Gastrocnemius medialis (tissue), 4 donors: Measurements from ENCODE around the gene COL24A1. TPM values are rescaled to one million over a fixed set of nuclear protein-coding genes. Genes with fewer than 3 reads are reported as not detected.
A peak's percentile ranks its signal among the peaks of the same experiment; 100 is the strongest.

Experiments used
- ATAC-seq, 2 donors: fragments of 150-250 bp; one replicate each; pipeline ENCODE4 v1.9.1; 2016
- DNase-seq, 2 donors: peaks; one replicate each; pipeline ENCODE4 v3.0.0-alpha.2; 2019
- H3K27ac ChIP-seq, 4 donors: fragments of 200-600 bp; sonication (generic); 1 replicate in 1 of 4; 2 replicates in 3 of 4; pipeline ENCODE4 v1.5.1; 2016 to 2018; ENCODE audit warnings: mild to moderate bottlenecking in 2 of 4, moderate library complexity in 1 of 4
- H3K27me3 ChIP-seq, 3 donors: fragments of 200-600 bp; sonication (generic) in 2 of 3; 1 replicate in 1 of 3; 2 replicates in 2 of 3; pipeline versions ENCODE4 v1.5.1 to v1.6.0; 2016 to 2019; ENCODE audit warnings: mild to moderate bottlenecking in 1 of 3, moderate library complexity in 1 of 3
- H3K36me3 ChIP-seq, 2 donors: fragments of 200-600 bp; sonication (generic) in 1 of 2; one replicate each; pipeline ENCODE4 v1.5.1; 2017 to 2018
- H3K4me1 ChIP-seq, 2 donors: fragments of 200-600 bp; sonication (generic) in 1 of 2; one replicate each; pipeline ENCODE4 v1.5.1; 2016 to 2017; ENCODE audit warnings: mild to moderate bottlenecking in 2 of 2
- H3K4me3 ChIP-seq, 4 donors: fragments of 200-600 bp; sonication (generic) in 3 of 4; 1 replicate in 1 of 4; 2 replicates in 3 of 4; pipeline ENCODE4 v1.5.1; 2016 to 2019; ENCODE audit warnings: mild to moderate bottlenecking in 2 of 4
- H3K9me3 ChIP-seq, 3 donors: fragments of 200-600 bp; sonication (generic) in 2 of 3; 1 replicate in 1 of 3; 2 replicates in 2 of 3; pipeline ENCODE4 v1.5.1; 2016 to 2019
- POLR2A ChIP-seq, 2 donors: fragments of 450-650 bp; IDR thresholded peaks; one replicate each; pipeline ENCODE4 v1.6.1; 2017; ENCODE audit warnings: antibody characterized with exemption in 2 of 2, mild to moderate bottlenecking in 2 of 2, moderate library complexity in 2 of 2
- in situ Hi-C, 4 donors: fragments of 200-750 bp; cut with MboI; loops; one replicate each; pipeline versions ENCODE4 v1.15.0 to v1.8.0; 2017; ENCODE audit warnings: low sequenced_read_pairs in 4 of 4
- intact Hi-C: fragments of 100-400 bp; cut with DNase I; formaldehyde crosslinking; loops from one replicate; pipeline ENCODE4 v1.15.1; 2023; ENCODE audit warnings: low total_unique reads
- total RNA-seq, 4 donors: library from RNA; depleted of rRNA; stranded (reverse); fragments of >200 nt; gene quantifications; one replicate each; pipeline versions ENCODE4 v1.1.0 to v1.2.3, GENCODE V29; 2016
- TF ChIP-seq, protein P1 (sequence below), 5 experiments: fragments of 450-650 bp in 3 of 5; fragments of 200-600 bp in 2 of 5; sonication (generic) in 2 of 5; IDR thresholded peaks in 4 of 5; conservative IDR thresholded peaks in 1 of 5; 1 replicate in 4 of 5; 2 replicates in 1 of 5; pipeline ENCODE4 v1.5.1; 2016 to 2019; ENCODE audit warnings: antibody characterized with exemption in 5 of 5, mild to moderate bottlenecking in 3 of 5, moderate library complexity in 3 of 5

The COL24A1 gene
- total RNA-seq, 4 donors from 2014 or later: 0.09 to 0.36 TPM; not detected in 2

DNA sequence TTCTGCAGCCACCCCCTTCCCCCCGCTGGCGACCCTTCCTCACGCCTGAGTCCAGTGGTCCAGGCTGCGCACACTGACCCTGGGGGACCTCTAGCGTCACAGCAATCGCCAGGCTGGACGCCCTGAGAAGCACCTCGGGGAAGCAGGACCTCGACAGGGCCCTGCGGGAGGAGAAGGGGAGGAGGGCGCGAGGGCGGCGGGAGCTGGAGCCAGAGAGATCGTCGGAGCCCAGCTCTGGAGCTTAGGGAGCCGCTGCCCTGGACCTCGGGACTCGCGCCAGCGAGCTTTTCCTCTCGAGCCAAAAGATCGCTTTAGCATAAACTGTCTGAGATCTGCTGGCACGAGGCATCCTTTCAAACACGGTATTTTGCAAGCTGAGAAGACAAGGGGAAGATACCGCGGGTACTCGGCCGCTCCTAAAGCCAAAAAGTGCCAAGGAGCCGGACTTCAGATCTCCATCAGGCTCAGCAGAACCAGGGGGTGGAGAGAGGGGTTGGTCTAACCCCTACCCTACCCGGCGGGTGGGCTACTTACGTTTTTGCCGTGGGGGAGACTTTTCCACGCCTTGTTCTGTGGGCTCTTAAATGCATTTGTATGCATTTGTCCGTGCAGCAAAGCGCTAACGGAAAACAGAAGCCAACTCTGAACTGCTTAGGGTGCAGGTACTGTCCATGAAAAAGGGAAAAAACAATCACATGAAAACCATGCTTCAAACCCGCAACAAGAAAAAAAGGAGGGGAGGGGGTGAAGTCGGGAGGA lies 586 bp downstream of the COL24A1 start:
- Histone ChIP-seq H3K4me3 (peak overlapping the region; percentile 49 to 74 (median 59)), H3K27ac (peak overlapping the region; percentile 30 to 63 (median 44)), H3K36me3 (no peaks in the 10 kb centered on the region), H3K27me3 (peaks cover 0 to 5% (median 0%) of the 10 kb centered on the region in 3 donors), H3K9me3 (no peaks in the 10 kb centered on the region), H3K4me1 (peaks cover 0 to 15% of the 10 kb centered on the region in 2 donors)
- ATAC-seq (peak; percentile 17 to 43), DNase-seq (peak in 1 of 2 donors; percentile 10)
- in situ Hi-C loops: no loop called here
- intact Hi-C loops: no loop called here
- TF ChIP-seq, protein P1, sequence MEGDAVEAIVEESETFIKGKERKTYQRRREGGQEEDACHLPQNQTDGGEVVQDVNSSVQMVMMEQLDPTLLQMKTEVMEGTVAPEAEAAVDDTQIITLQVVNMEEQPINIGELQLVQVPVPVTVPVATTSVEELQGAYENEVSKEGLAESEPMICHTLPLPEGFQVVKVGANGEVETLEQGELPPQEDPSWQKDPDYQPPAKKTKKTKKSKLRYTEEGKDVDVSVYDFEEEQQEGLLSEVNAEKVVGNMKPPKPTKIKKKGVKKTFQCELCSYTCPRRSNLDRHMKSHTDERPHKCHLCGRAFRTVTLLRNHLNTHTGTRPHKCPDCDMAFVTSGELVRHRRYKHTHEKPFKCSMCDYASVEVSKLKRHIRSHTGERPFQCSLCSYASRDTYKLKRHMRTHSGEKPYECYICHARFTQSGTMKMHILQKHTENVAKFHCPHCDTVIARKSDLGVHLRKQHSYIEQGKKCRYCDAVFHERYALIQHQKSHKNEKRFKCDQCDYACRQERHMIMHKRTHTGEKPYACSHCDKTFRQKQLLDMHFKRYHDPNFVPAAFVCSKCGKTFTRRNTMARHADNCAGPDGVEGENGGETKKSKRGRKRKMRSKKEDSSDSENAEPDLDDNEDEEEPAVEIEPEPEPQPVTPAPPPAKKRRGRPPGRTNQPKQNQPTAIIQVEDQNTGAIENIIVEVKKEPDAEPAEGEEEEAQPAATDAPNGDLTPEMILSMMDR (IDR thresholded peaks at IDR 0.05 in 4 of 5, conservative IDR thresholded peaks at IDR 0.05 in 1 of 5): no peak
- TF ChIP-seq POLR2A (IDR thresholded peaks at IDR 0.05): no peak

DNA sequence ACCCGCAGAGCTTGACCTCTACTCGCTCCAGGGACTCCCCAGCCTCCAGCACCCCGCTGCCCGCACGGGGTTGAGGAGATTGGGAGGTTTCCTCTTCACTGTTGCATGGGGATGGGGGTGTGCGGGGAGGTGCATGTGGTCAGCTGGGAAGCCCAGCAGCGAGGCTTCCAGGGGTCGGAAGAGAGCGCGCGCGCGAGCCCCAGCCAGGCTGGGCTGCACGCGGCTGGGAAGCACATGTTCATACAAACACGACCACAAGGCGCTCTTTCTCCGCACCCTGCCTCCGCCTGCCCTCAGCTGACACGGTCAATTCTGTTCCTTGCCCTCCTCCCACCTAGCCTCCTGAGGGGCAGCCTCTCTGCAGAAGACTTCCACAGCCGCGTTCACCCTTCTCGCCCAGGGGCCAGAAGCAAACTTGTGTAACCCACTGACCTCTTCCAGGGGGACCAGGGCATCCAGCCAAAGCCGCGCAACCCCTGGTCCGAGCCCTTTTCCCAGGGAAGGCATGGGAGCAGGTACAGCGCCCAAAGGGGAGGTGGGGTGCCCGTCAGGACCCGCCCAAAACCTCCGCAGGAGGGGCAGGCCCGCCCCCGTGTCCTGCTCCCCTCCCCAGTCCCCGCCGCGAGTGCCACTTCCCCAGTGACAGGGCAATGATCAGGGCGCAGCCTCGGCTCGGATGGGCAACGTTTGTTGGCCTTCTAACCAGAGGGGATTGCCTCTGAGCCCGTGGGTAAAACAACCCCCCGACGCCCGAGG lies 1.3 kb downstream of the COL24A1 start:
- H3K36me3 ChIP-seq: no peaks in the 10 kb centered on the region
- peaks cover 0 to 15% of the 10 kb centered on the region in 2 donors for H3K4me1 ChIP-seq
- no peak overlapping the region for H3K27ac ChIP-seq
- in situ Hi-C loops (no loop called here), intact Hi-C loops (no loop called here)
- no peak for TF ChIP-seq POLR2A (IDR thresholded peaks at IDR 0.05)
- TF ChIP-seq, protein P1 (IDR thresholded peaks at IDR 0.05 in 4 of 5, conservative IDR thresholded peaks at IDR 0.05 in 1 of 5): no peak
- ATAC-seq: no peak
- DNase-seq: no peak
- H3K27me3 ChIP-seq: peaks cover 0 to 5% (median 0%) of the 10 kb centered on the region in 3 donors
- no peaks in the 10 kb centered on the region for H3K9me3 ChIP-seq
- H3K4me3 ChIP-seq: peak overlapping the region; percentile 49 to 74 (median 59)

DNA sequence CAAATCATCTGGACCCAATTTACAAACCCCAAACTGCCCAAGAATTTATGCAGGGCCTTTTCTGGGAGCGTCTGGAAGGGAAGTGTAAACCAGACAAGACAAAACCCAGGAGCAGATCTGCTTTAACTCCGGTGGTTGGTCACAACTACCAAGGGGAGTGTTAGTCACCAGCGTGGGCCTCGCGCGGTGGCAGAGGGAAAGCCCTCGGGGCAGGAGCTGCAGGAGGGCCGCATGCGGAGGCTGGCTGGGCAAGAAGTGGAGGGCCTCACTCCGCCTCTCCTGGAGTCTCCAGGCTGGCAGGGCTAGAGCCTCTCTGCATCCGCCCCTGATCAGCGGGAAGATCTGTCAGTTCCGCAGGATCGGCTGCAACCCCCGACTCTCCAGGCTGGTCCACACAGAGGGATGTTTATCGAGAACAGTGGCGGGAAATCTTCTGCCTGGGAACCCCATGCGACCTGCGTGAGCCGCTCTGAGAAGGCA lies 2.0 kb downstream of the COL24A1 start:
- DNase-seq: no peak
- ATAC-seq: no peak
- H3K27me3 ChIP-seq: peaks cover 0 to 5% (median 0%) of the 10 kb centered on the region in 3 donors
- no peak overlapping the region for H3K27ac ChIP-seq
- intact Hi-C loops: no loop called here
- H3K36me3 ChIP-seq: no peaks in the 10 kb centered on the region
- TF ChIP-seq, protein P1 (IDR thresholded peaks at IDR 0.05 in 4 of 5, conservative IDR thresholded peaks at IDR 0.05 in 1 of 5): no peak
- TF ChIP-seq POLR2A (IDR thresholded peaks at IDR 0.05): no peak
- H3K4me3 ChIP-seq: peak overlapping the region in 1 of 4 donors; percentile 58
- H3K4me1 ChIP-seq: peaks cover 0 to 15% of the 10 kb centered on the region in 2 donors
- in situ Hi-C loops: no loop called here
- no peaks in the 10 kb centered on the region for H3K9me3 ChIP-seq

DNA sequence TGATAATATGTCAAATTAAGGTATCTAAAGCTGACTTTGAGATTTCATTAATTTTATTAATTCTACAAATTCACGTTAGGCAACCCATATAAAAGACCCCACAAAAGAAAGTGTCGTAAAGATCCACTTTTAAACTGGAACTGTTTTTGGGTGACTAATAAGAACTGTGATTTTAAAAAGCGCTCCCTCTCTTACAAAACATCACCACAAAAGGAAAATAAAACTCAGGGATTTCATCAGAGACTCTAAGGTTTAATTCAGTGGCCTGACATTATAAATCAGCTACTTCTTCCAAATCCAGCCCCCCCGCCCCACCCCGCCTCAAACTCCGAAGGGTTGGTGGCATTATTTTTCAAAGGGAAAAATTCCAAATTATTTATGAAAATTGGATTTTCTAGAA lies 2.7 kb downstream of the COL24A1 start:
- no peaks in the 10 kb centered on the region for H3K9me3 ChIP-seq
- H3K27ac ChIP-seq: no peak overlapping the region
- ATAC-seq (no peak), DNase-seq (no peak)
- no peak overlapping the region for H3K4me3 ChIP-seq
- H3K27me3 ChIP-seq: peaks cover 0 to 5% (median 0%) of the 10 kb centered on the region in 3 donors
- in situ Hi-C loops (no loop called here), intact Hi-C loops (no loop called here)
- H3K4me1 ChIP-seq: peaks cover 0 to 15% of the 10 kb centered on the region in 2 donors
- TF ChIP-seq, protein P1 (IDR thresholded peaks at IDR 0.05 in 4 of 5, conservative IDR thresholded peaks at IDR 0.05 in 1 of 5): no peak
- no peak for TF ChIP-seq POLR2A (IDR thresholded peaks at IDR 0.05)
- H3K36me3 ChIP-seq: no peaks in the 10 kb centered on the region
